Activated CD4-positive, alpha-beta T cell treated with anti-CD3 and anti-CD28 coated beads, Interleukin-10, Interleukin-2, amounts not matched to agents 100 ng/mL and 50 ng/mL, durations not matched to agents 16 hours and 8 hours (primary cell): Measurements from ENCODE around the gene DEPDC5.

Source experiments
- DNase-seq: peaks from one replicate; pipeline ENCODE4 v3.0.0-alpha.2; 2020

Gene DEPDC5

GRCh38 chr22:31853736-31854495 is 100.1 kb downstream of the DEPDC5 start:
- DNase-seq, result no peak

- DNase-seq, result no peak
Measured at GRCh38 chr22:31857247-31857646, 103.4 kb downstream of the DEPDC5 start.

- no peak for DNase-seq
Measured at GRCh38 chr22:31861226-31861840, 107.5 kb downstream of the DEPDC5 start.

GRCh38 chr22:31866918-31867317 is 113.1 kb downstream of the DEPDC5 start:
- no peak for DNase-seq

GRCh38 chr22:31867386-31868153 is 113.8 kb downstream of the DEPDC5 start:
- DNase-seq, result no peak

GRCh38 chr22:31869739-31870138 is 115.9 kb downstream of the DEPDC5 start:
- no peak for DNase-seq

- DNase-seq, result no peak
Measured at GRCh38 chr22:31870890-31871289, 117.1 kb downstream of the DEPDC5 start.

GRCh38 chr22:31871480-31871879 is 117.7 kb downstream of the DEPDC5 start:
- no peak for DNase-seq

- DNase-seq, result no peak
Measured at GRCh38 chr22:31872209-31872608, 118.4 kb downstream of the DEPDC5 start.

GRCh38 chr22:31874821-31875220 is 121.0 kb downstream of the DEPDC5 start:
- no peak for DNase-seq

- DNase-seq, result no peak
Measured at GRCh38 chr22:31876156-31876920, 122.5 kb downstream of the DEPDC5 start.

- DNase-seq, result no peak
Measured at GRCh38 chr22:31879585-31879984, 125.8 kb downstream of the DEPDC5 start.

GRCh38 chr22:31881200-31881599 is 127.4 kb downstream of the DEPDC5 start:
- DNase-seq, result no peak

GRCh38 chr22:31881865-31882264 is 128.0 kb downstream of the DEPDC5 start:
- no peak for DNase-seq

- no peak for DNase-seq
Measured at GRCh38 chr22:31882971-31883370, 129.2 kb downstream of the DEPDC5 start.

- DNase-seq, result no peak
Measured at GRCh38 chr22:31883989-31884388, 130.2 kb downstream of the DEPDC5 start.

- peak; percentile 23 for DNase-seq
Measured at GRCh38 chr22:31891366-31892079, 137.7 kb downstream of the DEPDC5 start.

GRCh38 chr22:31892080-31892433 is 138.2 kb downstream of the DEPDC5 start:
- no peak for DNase-seq

GRCh38 chr22:31893460-31893859 is 139.6 kb downstream of the DEPDC5 start:
- DNase-seq, result no peak

GRCh38 chr22:31895411-31896123 is 141.7 kb downstream of the DEPDC5 start:
- no peak for DNase-seq

- no peak for DNase-seq
Measured at GRCh38 chr22:31896472-31896871, 142.7 kb downstream of the DEPDC5 start.
